Stimulated activated CD8-positive, alpha-beta memory T cell treated with anti-CD3 and anti-CD28 coated beads, Interleukin-4, amount 100 ng/mL, for 4 hours (primary cell): ENCODE data around the gene MTO1.
"Not testable (repeated sequence)": the region's sequence is repeated elsewhere in the genome, so short reads cannot be mapped to it uniquely, and the experiment has no call there.

Source experiments
- DNase-seq, 2 donors: peaks; one replicate each; pipeline ENCODE4 v3.0.0-alpha.2; 2020; ENCODE audit warnings: low read depth in 2 of 2, low spot score in 1 of 2

Gene MTO1

DNA sequence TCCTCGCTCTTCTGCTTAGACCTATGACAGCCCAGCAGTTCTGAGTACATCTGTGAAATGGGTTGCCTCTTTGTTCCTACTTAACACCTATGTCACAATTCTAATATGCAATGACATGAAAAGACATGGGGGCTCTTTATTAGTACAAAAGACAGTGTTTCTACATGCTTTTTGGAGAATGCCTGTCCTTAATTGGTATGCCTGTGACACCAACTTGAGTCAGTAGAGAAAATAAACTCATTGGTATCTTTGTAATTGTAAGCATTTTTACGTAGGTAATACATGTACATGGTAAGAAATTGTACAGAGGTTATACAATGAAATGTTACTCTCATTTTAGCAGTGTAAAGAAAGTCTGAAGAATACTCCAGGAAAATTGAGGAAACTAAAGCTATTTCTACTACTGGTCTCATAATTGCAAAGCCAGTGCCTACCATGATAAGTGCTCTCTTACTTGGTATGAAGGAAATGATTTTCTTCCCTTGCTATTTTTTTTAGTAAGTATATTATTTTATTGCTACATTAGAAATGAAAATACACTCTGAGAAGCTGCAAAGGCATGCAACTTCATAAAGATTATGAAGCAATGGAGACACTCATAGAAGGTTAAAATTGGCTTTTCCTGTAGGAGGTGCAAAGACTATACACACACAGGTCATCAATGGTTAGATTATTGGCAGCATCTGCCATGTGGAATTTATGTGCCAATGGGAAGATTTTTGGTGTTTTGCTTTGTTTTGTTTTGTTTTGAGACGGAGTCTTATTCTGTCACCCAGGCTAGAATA, 64.2 kb downstream of the MTO1 start:
- no peak for DNase-seq

GRCh38 chr6:73528897-73529296, 67.4 kb downstream of the MTO1 start:
- DNase-seq: no peak

GRCh38 chr6:73532293-73532692, 70.8 kb downstream of the MTO1 start:
- DNase-seq: no peak

DNA sequence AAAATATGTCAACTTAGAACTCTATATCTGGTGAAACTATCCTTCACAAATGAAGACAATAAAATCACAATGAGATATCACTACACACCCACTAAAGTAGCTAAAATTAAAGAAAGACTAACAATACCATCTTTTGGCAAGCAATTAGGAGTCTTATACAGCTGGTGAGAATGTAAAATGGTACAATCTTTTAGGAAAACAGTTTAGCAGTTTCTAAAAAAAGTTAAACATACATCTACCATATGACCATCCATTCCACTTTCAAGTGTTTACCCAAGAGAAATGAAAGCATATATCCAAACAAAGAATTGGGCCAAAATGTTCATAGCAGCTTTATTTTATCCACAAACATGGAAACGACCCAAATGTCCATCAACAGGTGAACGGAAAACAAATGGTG, 73.1 kb downstream of the MTO1 start:
- DNase-seq: no peak

DNA sequence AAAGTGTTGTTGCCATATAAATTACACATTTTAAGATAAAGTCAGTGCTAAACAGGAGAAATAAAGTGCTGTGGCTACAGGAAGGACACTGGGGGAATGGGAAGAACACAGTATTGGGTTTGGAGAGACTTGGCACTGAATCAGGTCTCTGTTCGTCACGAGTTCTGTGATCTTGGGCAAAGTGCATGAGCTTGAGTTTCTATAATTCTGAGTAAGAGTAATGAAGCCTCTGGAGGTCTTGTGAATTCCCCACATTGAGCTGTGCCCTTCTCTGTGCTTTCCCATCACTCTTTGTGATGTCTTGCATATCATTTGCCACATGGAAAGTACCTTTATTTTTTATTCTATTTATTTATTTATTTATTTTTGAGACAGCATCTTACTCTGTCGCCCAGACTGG, 76.1 kb downstream of the MTO1 start:
- DNase-seq: no peak

DNA sequence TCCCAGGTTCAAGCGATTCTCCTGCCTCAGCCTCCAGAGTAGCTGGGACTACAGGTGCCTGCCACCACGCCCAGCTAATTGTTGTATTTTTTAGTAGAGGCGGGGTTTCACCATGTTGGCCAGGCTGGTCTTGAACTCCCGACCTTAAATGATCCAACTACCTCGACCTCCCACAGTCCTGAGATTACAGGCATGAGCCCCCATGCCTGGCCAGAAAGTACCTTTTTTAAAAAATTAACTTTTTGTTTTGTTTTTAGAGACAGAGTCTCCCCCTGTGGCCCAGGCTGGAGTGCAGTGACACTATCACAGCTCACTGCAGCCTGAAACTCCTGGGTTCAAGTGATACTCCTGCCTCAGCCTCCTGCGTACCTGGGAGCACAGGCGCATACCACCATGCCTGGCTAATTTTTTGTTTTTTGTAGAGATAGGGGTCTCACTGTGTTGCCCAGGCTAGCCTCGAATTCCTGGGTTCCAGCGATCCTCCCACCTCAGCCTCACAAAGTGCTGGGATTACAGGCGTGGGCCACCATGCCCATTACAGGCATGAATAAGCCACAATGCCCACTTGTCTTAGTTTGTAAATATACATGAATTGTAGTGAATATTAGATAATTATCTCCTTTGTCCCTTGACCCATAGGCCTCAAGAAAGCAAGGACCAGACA, 76.7 kb downstream of the MTO1 start:
- no peak for DNase-seq

DNA sequence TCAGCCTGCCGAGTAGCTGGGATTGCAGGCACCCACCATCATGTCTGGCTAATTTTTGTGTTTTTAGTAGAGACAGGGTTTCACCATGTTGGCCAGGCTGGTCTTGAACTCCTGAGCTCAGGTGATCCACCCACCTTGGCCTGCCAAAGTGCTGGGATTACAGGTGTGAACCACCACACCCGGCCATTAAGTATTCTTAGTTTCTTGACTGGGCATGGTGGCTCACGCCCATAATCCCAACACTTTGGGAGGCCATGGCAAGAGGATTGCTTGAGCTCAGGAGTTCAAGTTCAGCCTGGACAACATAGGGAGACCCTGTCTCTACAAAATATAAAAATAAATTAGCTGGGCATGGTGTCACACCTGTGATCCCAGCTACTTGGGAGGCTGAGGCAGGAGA, 80.9 kb downstream of the MTO1 start:
- DNase-seq: not testable (repeated sequence)

GRCh38 chr6:73542891-73543290, 81.4 kb downstream of the MTO1 start:
- DNase-seq: no peak

- DNase-seq: no peak
These were observed 85.5 kb downstream of the MTO1 start for GRCh38 chr6:73547036-73547435.

DNA sequence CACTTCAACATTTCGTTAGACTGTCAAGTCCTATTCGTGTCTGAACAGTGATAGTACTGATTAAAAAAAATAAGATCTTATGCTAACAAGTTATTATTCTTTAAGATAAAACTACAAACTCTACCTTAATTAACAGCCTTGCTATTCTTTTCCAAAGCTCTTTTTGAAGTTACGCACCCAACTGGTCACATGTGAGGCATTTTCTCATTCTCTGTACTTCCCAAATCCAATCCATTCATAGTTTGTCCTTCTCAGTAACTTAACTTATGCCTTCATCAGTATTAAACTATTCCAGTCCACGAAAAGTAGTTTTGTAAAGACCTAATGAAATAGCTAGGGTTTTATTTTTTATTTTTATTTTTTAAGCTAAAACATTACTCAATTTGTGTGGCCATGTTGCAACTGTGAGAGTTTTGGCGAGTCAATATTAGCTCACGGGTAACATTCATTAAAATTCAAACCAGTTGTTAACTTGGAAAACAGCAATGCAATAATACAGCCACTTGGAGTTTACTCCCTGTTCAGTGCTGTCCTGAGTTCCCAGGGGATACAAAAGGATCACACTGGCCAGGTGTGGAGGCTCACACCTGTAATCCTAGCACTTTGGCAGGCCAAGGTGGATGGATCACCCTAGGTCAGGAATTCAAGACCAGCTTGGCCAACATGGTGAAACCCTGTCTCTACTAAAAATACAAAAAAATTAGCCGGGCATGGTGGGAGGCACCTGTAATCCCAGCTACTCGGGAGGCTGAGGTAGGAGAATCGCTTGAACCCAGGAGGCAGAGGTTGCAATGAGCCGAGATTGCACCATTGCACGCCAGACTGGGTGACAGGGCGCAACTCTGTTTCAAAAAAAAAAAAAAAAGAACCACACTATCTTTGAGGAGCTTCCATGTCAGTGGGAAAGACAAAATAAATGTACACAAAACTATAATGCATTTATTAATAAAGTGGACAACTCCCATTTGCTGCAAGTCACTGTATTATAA, 87.2 kb downstream of the MTO1 start:
- DNase-seq: no peak

- not testable (repeated sequence) for DNase-seq
These were observed 89.6 kb downstream of the MTO1 start for GRCh38 chr6:73551115-73551514.

DNA sequence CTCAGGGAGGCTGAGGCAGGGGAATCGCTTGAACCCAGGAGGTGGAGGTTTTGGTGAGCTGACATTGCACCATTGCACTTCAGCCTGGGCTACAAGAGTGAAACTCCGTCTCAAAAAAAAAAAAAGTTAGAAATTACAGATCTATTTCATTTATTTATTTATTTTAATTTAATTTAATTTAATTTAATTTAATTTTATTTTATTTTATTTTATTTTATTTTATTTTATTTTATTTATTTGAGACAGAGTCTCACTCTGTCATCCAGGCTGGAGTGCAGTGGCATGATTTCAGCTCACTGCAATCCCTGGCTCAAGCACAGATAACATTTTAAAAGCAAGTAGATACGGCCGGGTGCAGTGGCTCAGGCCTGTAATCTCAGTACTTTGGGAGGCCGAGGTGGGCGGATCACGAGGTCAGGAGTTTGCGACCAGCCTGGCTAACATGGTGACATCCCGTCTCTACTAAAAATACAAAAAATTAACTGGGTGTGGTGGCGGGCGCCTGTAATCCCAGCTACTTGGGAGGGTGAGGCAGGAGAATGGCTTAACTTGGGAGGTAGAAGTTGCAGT, 93.9 kb downstream of the MTO1 start:
- not testable (repeated sequence) for DNase-seq

GRCh38 chr6:73556836-73557235, 95.3 kb downstream of the MTO1 start:
- DNase-seq: no peak
